Stimulated activated CD4-positive, alpha-beta T cell treated with anti-CD3 and anti-CD28 coated beads, TNF-alpha, amount 100 ng/mL, for 1 hour (primary cell): ENCODE data around the gene NAGA.
"Not testable (repeated sequence)": the region's sequence is repeated elsewhere in the genome, so short reads cannot be mapped to it uniquely, and the experiment has no call there.

Source experiments
- DNase-seq, 3 donors: peaks; one replicate each; pipeline ENCODE4 v3.0.0-alpha.2; 2020; ENCODE audit warnings: low read depth in 3 of 3, low spot score in 1 of 3

Gene NAGA

DNA sequence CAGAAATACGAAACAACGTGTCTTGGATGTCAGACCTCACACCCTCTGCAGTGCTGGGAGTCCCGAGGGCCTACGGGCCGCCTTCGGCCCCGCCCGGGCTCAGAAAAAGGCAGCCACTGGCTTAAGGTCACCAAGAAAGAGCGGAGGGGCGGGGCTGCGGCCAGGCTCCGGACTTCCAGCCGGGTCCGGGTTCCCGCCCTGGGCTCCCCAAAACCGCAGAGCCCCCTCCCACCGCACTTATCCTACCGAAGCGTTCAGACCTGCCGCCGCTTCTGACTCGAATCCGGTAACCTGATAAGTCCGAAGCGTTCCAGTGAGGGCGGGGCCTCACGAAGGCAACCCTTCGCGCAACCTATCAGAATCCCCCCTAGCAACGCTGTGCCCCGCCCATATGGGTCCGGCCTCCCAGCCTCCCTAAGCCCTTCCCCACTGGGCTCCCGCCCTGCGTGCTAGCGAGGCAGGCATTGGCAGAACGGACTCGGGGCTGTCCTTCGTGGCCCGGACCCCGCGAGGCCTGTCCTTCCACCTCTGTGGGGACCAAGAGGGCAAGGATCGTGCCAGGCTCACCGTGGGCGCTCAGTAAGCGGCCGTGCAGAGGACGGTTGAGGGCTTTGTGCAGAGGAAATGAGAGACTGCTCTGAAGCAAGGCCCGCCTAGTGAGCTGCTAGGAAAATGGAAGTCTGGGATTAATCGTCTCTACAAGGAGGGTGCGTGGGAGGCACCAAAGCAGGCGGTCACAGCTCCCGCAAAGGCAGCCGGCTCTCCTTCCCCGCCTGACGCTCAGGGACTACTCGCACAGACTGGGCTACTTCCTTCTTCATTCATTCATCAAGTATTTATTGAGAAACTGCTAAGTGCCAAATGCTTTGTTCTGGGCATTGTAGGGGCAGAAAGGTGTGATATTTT, at the start of gene NAGA:
Gene NAGA, minus strand, starts transcription at position 296 of the 906 bp plus-strand sequence. CDS start 515 bp downstream, outside the sequence.
- DNase-seq, result peak; percentile 69 to 79 (median 70)

GRCh38 chr22:42116848-42117424, 46.3 kb upstream of the NAGA start:
- no peak for DNase-seq

GRCh38 chr22:42115420-42115830, 44.8 kb upstream of the NAGA start:
- DNase-seq, result not testable (repeated sequence)

DNA sequence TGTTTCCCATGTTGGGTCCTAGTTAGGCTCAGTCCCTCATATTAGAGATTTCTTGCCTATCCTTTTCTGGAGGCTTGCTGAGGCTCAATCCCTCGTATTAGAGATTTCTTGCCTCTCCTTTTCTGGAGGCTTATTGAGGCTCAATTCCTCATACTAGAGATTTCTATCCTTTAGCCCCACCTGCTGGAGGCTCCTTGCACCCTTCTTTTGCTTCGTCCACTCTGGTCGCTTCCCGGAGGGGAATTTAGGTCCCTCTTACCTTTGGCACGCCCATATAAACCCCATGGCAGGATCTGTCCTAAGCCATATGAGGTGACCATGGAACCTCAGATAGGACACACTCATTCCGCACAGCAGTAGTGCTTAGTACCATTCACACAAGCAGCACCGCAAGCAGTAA, 44.1 kb upstream of the NAGA start:
- DNase-seq, result no peak

- DNase-seq, result not testable (repeated sequence)
Measured at GRCh38 chr22:42112793-42113192, 42.2 kb upstream of the NAGA start.

- no peak for DNase-seq
Measured at GRCh38 chr22:42111798-42112197, 41.2 kb upstream of the NAGA start.

DNA sequence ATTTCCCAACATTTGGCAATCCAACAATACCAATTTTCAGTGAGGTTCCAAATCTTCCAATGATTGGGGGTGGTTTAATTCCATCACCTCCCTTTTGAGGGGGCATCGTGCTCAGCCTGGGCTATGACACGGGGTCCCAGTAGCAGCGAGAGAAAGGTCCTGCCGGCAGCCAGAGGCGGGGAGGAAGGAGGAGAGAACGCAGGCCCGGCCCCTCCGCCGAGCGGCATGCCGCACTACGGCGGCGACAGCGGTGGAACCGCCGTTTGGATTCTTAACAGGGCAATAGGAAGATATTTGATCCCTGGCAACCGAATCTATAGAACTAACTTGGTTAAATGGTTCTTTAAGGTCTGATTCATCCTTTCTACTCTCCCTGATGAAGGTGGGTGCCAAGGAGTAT, 38.2 kb upstream of the NAGA start:
- no peak for DNase-seq

DNA sequence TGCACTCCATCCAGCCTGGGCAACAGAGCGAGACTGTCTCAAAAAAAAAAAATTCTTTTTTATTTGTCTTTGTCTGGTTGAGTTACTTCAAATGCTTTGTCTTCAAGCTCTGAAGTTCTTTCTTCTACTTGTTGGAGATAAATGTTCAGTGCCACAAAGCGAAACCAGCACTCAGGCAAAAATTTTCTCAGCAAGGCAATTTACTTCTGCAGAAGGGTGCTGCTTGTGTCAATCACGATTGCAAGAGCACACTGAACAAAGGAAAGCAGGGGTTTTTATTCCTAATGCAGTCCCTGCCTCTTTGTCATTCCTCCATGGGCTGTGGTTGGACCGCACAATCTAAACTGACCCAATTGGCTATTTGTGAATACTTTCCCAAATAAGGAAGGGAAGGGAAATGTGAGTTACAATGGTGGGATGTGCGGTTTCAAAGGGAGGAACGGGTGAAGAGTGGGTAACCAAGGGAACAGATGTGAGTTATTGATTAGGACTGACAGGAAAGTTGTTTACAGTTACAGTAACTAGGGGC, 33.8 kb upstream of the NAGA start:
- not testable (repeated sequence) for DNase-seq

GRCh38 chr22:42101199-42101598, 30.6 kb upstream of the NAGA start:
- DNase-seq, result no peak

DNA sequence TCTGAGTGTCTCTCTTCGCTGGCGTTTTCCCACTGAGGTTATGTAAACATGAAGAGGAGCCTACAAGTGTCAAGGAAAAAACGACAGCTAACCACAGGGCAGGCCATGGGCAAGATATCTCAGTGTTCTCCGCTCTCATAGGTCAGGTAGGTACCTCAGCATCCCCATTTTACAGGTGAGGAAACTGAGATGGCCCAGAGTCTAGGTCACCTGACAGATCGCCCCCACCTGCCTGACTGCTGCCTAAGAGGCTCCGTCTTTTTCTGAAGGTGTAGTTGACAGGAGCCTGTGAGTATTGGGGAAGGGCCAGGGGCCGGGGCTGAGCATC, 20.8 kb upstream of the NAGA start:
- DNase-seq, result no peak

DNA sequence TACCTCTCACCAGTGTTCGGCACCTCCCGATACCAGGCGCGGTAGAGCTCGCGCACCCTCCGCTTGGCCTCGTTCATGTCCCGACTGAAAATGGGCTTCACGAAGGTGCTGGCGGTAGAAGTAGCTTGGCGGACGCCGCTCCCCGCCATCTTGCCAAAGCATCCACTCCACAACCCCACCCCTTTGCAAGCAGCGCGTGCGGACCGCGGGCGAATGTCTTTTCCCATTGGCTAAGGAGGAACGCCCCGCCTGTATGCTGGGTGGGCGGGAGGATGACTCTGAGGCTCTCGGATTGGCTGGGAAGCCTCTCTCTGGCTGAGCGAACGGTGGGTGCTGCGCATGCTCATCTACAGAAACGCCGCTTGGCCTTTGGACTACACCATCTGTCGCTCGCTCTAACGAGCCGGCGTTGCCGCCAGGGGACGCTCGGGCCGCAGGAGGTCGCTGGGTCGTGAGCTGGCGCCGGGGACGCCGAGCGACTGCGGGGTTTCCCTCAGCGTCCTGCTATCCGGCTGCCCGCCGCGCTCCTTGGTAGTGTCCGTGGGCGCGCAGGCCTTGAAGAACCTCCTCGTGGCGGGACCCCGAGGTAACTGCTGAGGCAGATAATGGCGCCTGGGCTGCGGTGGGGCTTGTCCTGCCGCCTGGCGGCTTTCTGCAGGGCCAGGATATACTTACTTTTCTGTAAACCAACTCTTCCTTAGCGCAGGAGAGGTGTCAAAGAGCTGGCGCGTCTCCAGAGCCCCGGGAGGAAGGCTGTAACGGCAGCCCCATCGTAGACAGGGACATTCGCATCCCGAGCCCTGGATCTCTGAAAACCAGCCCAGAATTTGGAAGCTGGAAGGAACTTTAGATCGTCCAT, 20.2 kb upstream of the NAGA start, which contains the start of gene NDUFA6:
Gene NDUFA6, minus strand, starts transcription at position 177 of the 859 bp plus-strand sequence. Its CDS starts 28 bp downstream, at position 149.
- peak; percentile 92 to 98 (median 96) for DNase-seq

- no peak for DNase-seq
Measured at GRCh38 chr22:42086051-42086450, 15.4 kb upstream of the NAGA start.

DNA sequence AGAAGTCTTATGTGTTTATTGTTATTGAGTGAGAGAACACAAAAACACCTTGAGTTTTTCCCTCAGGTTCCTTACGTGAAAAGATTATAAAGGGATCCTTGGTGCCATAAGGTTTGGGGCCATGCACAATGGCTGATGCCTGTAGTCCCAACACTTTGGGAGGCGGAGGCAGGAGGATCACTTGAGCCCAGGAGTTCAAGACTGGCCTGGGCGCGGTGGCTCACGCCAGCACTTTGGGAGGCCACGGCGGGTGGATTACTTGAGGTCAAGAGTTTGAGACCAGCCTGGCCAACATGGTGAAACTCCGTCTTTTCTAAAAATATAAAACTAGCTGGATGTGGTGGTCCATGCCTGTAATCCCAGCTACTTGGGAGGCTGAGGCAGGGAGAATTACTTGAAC, 14.3 kb upstream of the NAGA start:
- no peak for DNase-seq

DNA sequence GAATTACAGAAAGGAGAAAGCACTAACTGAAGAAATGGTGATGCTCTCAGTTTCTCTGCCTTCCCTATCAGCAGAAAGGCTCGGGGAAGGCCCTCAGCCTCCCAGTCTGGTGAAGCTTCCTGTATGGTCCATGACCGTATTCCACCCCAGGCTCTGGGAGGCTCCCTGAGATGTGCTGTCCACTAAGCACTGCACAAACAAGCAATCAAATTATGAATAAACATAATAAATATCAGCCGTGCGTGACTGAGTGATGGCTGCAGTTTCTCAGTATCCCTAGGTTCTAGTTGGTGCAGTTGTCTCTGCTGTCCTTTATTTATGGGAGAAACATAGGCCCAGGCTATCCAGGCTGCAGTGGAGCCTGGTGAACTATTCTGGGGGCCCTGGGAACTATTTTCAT, 12.5 kb upstream of the NAGA start:
- DNase-seq, result no peak

GRCh38 chr22:42080287-42080686, 9.7 kb upstream of the NAGA start:
- no peak for DNase-seq

GRCh38 chr22:42079319-42080251, 9.0 kb upstream of the NAGA start, which contains the start of gene SMDT1:
Gene SMDT1 (plus strand): TSS chr22:42079700. CDS start chr22:42079769, 69 bp downstream.
- DNase-seq, result peak; percentile 93 to 97 (median 95)

DNA sequence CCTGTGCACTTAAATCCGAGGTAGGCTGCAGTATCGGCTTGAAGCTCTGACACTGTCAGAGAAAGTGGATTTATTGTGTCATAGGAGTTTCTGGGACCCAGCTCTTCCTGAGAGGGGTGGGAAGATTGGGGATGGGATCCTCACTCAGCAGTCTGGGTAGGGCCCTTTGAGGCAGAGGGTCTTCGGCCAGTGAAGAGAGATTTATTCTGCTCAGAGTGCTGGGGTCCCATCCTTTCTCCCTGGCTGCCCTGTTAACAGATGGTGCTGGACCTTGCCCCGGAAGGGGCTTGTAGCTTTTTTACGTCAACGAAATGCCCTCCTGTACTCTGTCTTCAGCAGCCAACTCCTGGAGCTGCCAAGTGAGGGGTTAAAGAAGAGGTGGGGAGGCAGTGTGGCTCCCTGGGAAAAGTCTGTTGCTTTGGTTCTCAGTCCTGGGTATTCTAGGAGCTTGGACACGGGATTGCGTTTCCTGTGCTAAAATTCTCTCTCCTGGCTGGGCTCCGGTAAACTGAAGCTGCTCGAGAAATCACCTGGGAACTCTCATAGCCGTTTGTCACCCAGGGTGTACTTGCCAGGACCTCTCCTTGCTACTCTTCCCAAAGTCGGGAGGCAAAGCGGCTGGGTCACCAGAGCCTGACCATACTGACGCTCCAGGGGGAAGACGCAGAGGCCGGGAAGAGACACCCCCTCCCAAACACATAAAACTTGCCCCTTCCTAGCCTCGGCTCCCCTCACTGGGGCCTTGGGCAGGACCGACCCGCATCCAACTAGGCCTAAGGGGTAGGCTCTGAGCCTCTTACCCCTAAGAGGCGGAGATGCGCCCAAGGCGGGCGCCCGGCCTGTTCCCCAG, 8.1 kb upstream of the NAGA start:
- DNase-seq, result no peak

GRCh38 chr22:42077486-42078125, 7.0 kb upstream of the NAGA start:
- no peak for DNase-seq
